GM10266 (cell line): Measurements from ENCODE around the gene CCDC71.

Experiments
- DNase-seq: peaks from one replicate; pipeline ENCODE4 v3.0.0; 2012; ENCODE audit errors: extremely low spot score
- TF ChIP-seq, protein P1 (sequence below): IDR thresholded peaks from 2 replicates; pipeline ENCODE4 v1.5.1; 2012; ENCODE audit warnings: mild to moderate bottlenecking, low read depth; ENCODE audit not compliant: control insufficient read depth, insufficient read depth; ENCODE audit errors: missing control alignments

CCDC71 gene

DNA sequence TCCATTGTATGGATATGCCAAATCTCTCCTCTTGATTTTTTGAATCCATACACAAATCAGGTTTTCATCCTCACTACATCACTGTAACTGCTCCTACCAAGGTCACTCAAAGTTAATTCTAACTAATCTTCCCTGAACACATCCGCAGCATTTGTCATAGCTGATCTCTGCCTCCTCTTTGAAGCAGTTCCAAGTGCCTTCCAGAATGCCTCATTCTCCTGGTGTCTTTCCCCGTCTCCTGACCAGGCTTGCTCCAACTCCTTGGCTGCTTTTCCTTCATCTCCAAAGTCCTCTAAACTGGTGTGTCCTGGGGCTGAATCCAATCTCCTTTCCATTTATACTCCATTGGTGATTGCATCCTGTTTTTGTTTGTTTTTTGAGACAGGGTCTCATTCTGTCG, 32.0 kb upstream of the CCDC71 start:
- TF ChIP-seq, protein P1, sequence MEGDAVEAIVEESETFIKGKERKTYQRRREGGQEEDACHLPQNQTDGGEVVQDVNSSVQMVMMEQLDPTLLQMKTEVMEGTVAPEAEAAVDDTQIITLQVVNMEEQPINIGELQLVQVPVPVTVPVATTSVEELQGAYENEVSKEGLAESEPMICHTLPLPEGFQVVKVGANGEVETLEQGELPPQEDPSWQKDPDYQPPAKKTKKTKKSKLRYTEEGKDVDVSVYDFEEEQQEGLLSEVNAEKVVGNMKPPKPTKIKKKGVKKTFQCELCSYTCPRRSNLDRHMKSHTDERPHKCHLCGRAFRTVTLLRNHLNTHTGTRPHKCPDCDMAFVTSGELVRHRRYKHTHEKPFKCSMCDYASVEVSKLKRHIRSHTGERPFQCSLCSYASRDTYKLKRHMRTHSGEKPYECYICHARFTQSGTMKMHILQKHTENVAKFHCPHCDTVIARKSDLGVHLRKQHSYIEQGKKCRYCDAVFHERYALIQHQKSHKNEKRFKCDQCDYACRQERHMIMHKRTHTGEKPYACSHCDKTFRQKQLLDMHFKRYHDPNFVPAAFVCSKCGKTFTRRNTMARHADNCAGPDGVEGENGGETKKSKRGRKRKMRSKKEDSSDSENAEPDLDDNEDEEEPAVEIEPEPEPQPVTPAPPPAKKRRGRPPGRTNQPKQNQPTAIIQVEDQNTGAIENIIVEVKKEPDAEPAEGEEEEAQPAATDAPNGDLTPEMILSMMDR = no peak

DNA sequence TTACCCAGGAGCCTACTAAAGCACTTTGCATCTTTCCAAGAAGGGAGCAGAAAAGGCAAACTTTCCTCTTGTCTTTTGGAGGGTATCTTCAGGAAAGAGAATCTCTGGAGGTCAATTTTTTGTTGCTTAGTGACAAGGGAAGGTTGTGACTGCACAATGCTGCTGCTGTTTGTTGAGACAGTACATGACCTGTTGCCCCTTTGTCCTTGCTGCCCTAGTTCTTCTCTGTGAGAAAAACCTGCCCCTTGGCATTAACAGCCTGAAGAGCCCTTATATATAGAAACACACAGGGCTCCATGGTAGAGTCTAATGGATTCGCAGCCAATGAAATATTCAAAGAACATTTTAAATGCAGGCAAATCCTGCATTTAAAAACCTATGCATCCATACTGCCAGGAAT, 25.6 kb upstream of the CCDC71 start:
- TF ChIP-seq, protein P1 = no peak
- DNase-seq = no peak

More for the DNA sequence above, 32.0 kb upstream of the CCDC71 start:
- peak; percentile 6 for DNase-seq

DNA sequence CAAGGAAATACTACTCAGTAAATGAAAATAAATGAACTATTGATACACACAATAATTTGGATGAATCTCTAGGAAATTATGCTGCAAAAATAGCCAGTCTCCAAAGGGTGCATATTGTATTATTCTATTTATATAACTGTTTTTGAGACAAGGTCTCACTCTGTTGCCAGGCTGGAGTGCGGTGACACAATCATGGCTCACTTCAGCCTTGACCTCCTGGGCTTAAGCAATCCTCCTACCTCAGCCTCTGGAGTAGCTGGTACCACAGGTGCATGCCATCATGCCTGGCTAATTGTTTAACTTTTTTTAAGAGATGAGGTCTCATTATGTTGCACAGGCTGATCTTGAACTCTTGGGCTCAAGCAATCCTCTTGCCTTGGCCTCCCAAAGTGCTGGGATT, 17.7 kb upstream of the CCDC71 start:
- TF ChIP-seq, protein P1 = no peak
- DNase-seq = no peak

DNA sequence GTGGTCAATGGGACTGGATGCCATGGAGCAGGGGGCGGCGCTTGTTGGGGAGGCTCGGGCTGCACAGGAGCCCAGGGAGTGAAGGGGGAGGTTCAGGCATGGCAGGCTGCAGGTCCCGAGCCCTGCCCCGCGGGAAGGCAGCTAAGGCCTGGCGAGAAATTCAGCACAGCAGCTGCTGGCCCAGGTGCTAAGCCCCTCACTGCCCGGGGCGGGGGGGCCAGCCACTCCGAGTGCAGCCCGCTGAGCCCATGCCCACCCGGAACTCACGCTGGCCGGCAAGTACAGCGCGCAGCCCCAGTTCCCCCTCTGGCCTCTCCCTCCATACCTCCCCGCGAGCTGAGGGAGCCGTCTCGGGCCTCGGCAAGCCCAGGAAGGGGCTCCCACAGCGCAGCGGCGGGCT, 16.6 kb upstream of the CCDC71 start:
- DNase-seq = no peak
- TF ChIP-seq, protein P1 = no peak

DNA sequence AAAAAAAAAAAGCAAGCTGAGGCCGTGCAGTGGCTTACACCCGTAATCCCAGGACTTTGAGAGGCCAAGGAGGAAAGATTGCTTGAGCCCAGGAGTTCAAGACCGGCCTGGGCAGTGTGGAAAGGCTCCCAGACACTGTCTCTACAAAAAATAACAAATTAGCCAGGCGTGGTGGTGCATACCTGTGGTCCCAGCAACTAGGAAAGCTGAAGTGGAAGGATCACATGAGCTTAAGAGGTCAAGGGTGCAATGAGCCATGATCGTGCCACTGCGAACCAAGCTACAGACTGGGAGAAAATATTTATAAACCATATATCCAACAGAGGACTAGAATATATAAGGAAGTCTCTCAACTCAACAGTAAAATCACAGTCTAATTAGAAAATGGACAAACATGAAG, 15.2 kb upstream of the CCDC71 start:
- DNase-seq = no peak
- TF ChIP-seq, protein P1 = no peak

DNA sequence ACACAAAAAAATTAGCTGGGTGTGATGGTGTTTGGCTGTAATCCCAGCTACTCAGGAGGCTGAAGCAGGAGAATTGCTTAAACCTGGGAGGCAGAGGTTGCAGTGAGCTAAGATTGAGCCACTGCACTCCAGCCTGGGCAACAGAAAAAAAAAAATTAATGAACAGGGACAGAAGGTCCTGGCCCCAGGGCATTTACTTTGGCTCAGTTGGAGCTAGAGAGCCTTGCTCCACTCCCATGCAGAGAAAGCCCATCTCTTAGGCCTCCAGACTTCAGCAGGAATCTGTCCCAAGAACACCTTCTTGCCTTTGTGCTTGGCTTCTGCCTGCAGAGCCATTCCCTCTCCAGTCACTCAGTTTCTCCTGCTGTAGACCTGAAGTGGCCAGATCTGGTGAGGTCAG, 14.0 kb upstream of the CCDC71 start:
- TF ChIP-seq, protein P1 = no peak
- no peak for DNase-seq

DNA sequence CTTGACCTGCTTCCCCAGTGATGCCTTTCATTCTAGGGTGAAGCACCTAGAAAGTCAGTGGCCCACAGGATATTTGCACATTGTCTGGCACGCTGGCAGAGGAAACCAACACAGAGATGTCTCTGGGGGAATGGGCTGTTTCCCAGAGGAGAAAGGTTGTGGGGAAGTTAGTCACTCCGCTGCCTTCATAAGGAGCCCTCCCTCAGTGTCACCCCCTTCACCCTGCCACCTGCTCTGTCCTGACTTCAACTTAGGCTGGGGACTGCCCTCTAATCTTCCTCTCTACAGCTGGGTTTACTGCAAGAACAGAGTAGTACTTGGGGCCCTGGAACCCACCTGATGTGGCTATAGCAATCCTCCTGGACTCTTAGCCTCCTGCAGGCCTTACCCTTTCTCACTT, 10.9 kb upstream of the CCDC71 start:
- TF ChIP-seq, protein P1 = no peak
- DNase-seq = no peak
